ENCODE data around the gene AUTS2.

AUTS2 gene

GRCh38 chr7:70097645-70098044, 499.4 kb downstream of the AUTS2 start:
- no peak for DNase-seq (ENCODE audit: low read depth in 4 of 4, low spot score in 1 of 4)

- no peak for DNase-seq (ENCODE audit: low read depth in 4 of 4, low spot score in 1 of 4)
Measured at GRCh38 chr7:70098133-70098561, 499.9 kb downstream of the AUTS2 start.

- DNase-seq (ENCODE audit: low read depth in 4 of 4, low spot score in 1 of 4): no peak
Measured at GRCh38 chr7:70098905-70099672, 500.8 kb downstream of the AUTS2 start.

- DNase-seq (ENCODE audit: low read depth in 4 of 4, low spot score in 1 of 4): no peak
Measured at GRCh38 chr7:70104243-70104642, 506.0 kb downstream of the AUTS2 start.

GRCh38 chr7:70113078-70113477, 514.8 kb downstream of the AUTS2 start:
- no peak for DNase-seq (ENCODE audit: low read depth in 4 of 4, low spot score in 1 of 4)

GRCh38 chr7:70113536-70113935, 515.3 kb downstream of the AUTS2 start:
- no peak for DNase-seq (ENCODE audit: low read depth in 4 of 4, low spot score in 1 of 4)

GRCh38 chr7:70114806-70115205, 516.5 kb downstream of the AUTS2 start:
- DNase-seq (ENCODE audit: low read depth in 4 of 4, low spot score in 1 of 4): no peak

- no peak for DNase-seq (ENCODE audit: low read depth in 4 of 4, low spot score in 1 of 4)
Measured at GRCh38 chr7:70116244-70116643, 518.0 kb downstream of the AUTS2 start.

GRCh38 chr7:70116867-70117266, 518.6 kb downstream of the AUTS2 start:
- no peak for DNase-seq (ENCODE audit: low read depth in 4 of 4, low spot score in 1 of 4)

- DNase-seq (ENCODE audit: low read depth in 4 of 4, low spot score in 1 of 4): no peak
Measured at GRCh38 chr7:70120851-70121250, 522.6 kb downstream of the AUTS2 start.

GRCh38 chr7:70131817-70132216, 533.5 kb downstream of the AUTS2 start:
- DNase-seq (ENCODE audit: low read depth in 4 of 4, low spot score in 1 of 4): no peak

- no peak for DNase-seq (ENCODE audit: low read depth in 4 of 4, low spot score in 1 of 4)
Measured at GRCh38 chr7:70132226-70132851, 534.1 kb downstream of the AUTS2 start.

GRCh38 chr7:70132852-70133690, 534.8 kb downstream of the AUTS2 start:
- no peak for DNase-seq (ENCODE audit: low read depth in 4 of 4, low spot score in 1 of 4)

GRCh38 chr7:70134029-70134770, 535.9 kb downstream of the AUTS2 start:
- no peak for DNase-seq (ENCODE audit: low read depth in 4 of 4, low spot score in 1 of 4)

- no peak for DNase-seq (ENCODE audit: low read depth in 4 of 4, low spot score in 1 of 4)
Measured at GRCh38 chr7:70135656-70136055, 537.4 kb downstream of the AUTS2 start.

GRCh38 chr7:70137126-70137525, 538.9 kb downstream of the AUTS2 start:
- DNase-seq (ENCODE audit: low read depth in 4 of 4, low spot score in 1 of 4): no peak

- DNase-seq (ENCODE audit: low read depth in 4 of 4, low spot score in 1 of 4): no peak
Measured at GRCh38 chr7:70142247-70142932, 544.1 kb downstream of the AUTS2 start.

- no peak for DNase-seq (ENCODE audit: low read depth in 4 of 4, low spot score in 1 of 4)
Measured at GRCh38 chr7:70143075-70144044, 545.1 kb downstream of the AUTS2 start.

- DNase-seq (ENCODE audit: low read depth in 4 of 4, low spot score in 1 of 4): no peak
Measured at GRCh38 chr7:70148997-70149396, 550.7 kb downstream of the AUTS2 start.
